Calu3 (cell line): ENCODE measurements around the gene MIPOL1. TPM values are rescaled to one million over a fixed set of nuclear protein-coding genes. Genes with fewer than 3 reads are reported as not detected.

Experiments
- BruUV-seq: library from RNA; stranded (reverse); fragments of 400-500 nt; replicated peaks from 2 replicates; lab custom pipeline; 2021; lab: Mats Ljungman, UMichigan
- CTCF ChIA-PET: fragments of 300-600 bp; sonication (Branson Sonifier 250); formaldehyde crosslinking; loops from one replicate; lab custom pipeline; 2022; ENCODE audit warnings: antibody characterized with exemption; lab: Charles Lee
- DNase-seq: peaks from one replicate; pipeline ENCODE4 v3.0.0; 2022
- H3K27ac Mint-ChIP-seq: one replicate; pipeline ENCODE4 v1.8.0; 2022; ENCODE audit warnings: mixed read lengths; ENCODE audit not compliant: unreplicated experiment
- H3K27me3 Mint-ChIP-seq: one replicate; pipeline ENCODE4 v1.8.0; 2022; ENCODE audit warnings: mixed read lengths; ENCODE audit not compliant: unreplicated experiment
- H3K36me3 Mint-ChIP-seq: one replicate; pipeline ENCODE4 v1.8.0; 2022; ENCODE audit warnings: mild to moderate bottlenecking, moderate library complexity, mixed read lengths; ENCODE audit not compliant: insufficient read depth, unreplicated experiment
- H3K4me1 Mint-ChIP-seq: one replicate; pipeline ENCODE4 v1.8.0; 2022; ENCODE audit warnings: mild to moderate bottlenecking, low read depth, mixed read lengths; ENCODE audit not compliant: unreplicated experiment
- H3K4me3 Mint-ChIP-seq: one replicate; pipeline ENCODE4 v1.8.0; 2022; ENCODE audit warnings: mild to moderate bottlenecking, low read depth, moderate library complexity, mixed read lengths; ENCODE audit not compliant: unreplicated experiment
- H3K9me3 Mint-ChIP-seq: one replicate; pipeline ENCODE4 v1.8.0; 2022; ENCODE audit warnings: low read depth, mixed read lengths; ENCODE audit not compliant: unreplicated experiment
- intact Hi-C: fragments of 100-400 bp; cut with micrococcal nuclease; formaldehyde crosslinking; loops from one replicate; pipeline ENCODE4 v1.10.0; 2022; ENCODE audit not compliant: unreplicated experiment
- total RNA-seq: library from RNA; stranded (reverse); gene quantifications from 2 replicates; pipeline ENCODE4 v1.2.3, GENCODE V29; 2022
- TF ChIP-seq, protein P1 (sequence below): fragments of 200-600 bp; IDR thresholded peaks from one replicate; pipeline ENCODE4 v1.8.0; 2022; ENCODE audit warnings: antibody characterized with exemption; ENCODE audit not compliant: unreplicated experiment

Gene MIPOL1
- total RNA-seq, 1 experiment from 2014 or later, result 27.2 TPM

GRCh38 chr14:37592482-37593408 is 395.0 kb downstream of the MIPOL1 start:
- intact Hi-C loops, result no loop called here
- H3K4me1 Mint-ChIP-seq, result no peaks in the 10 kb centered on the region

GRCh38 chr14:37593511-37594237 is 395.9 kb downstream of the MIPOL1 start:
- H3K27ac Mint-ChIP-seq, result peak overlapping the region; percentile 98
- TF ChIP-seq, protein P1, sequence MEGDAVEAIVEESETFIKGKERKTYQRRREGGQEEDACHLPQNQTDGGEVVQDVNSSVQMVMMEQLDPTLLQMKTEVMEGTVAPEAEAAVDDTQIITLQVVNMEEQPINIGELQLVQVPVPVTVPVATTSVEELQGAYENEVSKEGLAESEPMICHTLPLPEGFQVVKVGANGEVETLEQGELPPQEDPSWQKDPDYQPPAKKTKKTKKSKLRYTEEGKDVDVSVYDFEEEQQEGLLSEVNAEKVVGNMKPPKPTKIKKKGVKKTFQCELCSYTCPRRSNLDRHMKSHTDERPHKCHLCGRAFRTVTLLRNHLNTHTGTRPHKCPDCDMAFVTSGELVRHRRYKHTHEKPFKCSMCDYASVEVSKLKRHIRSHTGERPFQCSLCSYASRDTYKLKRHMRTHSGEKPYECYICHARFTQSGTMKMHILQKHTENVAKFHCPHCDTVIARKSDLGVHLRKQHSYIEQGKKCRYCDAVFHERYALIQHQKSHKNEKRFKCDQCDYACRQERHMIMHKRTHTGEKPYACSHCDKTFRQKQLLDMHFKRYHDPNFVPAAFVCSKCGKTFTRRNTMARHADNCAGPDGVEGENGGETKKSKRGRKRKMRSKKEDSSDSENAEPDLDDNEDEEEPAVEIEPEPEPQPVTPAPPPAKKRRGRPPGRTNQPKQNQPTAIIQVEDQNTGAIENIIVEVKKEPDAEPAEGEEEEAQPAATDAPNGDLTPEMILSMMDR, result no peak
- DNase-seq, result no peak
- CTCF ChIA-PET, result no interaction called here
- no peaks in the 10 kb centered on the region for H3K9me3 Mint-ChIP-seq
- H3K4me1 Mint-ChIP-seq, result no peaks in the 10 kb centered on the region
- peaks cover 82% of the 10 kb centered on the region for H3K36me3 Mint-ChIP-seq
- no peaks in the 10 kb centered on the region for H3K27me3 Mint-ChIP-seq
- intact Hi-C loops, result loop anchor here (1.0 to 2.0 kb wide), 2 partner anchors 281 to 347 kb away; no protein-coding TSS in a partner anchor
- H3K4me3 Mint-ChIP-seq, result peak overlapping the region; percentile 81
- TSS peak; percentile 42 for BruUV-seq

More at GRCh38 chr14:37592482-37593408, 395.0 kb downstream of the MIPOL1 start:
- TF ChIP-seq, protein P1, result no peak
- Mint-ChIP-seq H3K36me3 (peaks cover 90% of the 10 kb centered on the region), H3K27me3 (no peaks in the 10 kb centered on the region), H3K27ac (peak overlapping the region; percentile 98), H3K9me3 (no peaks in the 10 kb centered on the region), H3K4me3 (peak overlapping the region; percentile 81)
- BruUV-seq, result no TSS peak
- CTCF ChIA-PET, result no interaction called here
- peak; percentile 61 for DNase-seq

- Mint-ChIP-seq H3K27ac (peak overlapping the region; percentile 98), H3K4me1 (peaks cover 7% of the 10 kb centered on the region), H3K4me3 (peak overlapping the region; percentile 81), H3K36me3 (peaks cover 82% of the 10 kb centered on the region), H3K9me3 (no peaks in the 10 kb centered on the region), H3K27me3 (no peaks in the 10 kb centered on the region)
- intact Hi-C loops, result loop anchor here (1.0 to 2.0 kb wide), 2 partner anchors 280 to 348 kb away; no protein-coding TSS in a partner anchor
- CTCF ChIA-PET, result interaction anchor here (0.6 kb wide), 1 partner anchor 1271 kb away, joined by 3 read pairs; no protein-coding TSS in a partner anchor
- peak; percentile 83 for DNase-seq
- TF ChIP-seq, protein P1, result peak; percentile 76
- BruUV-seq, result no TSS peak
These were observed 396.7 kb downstream of the MIPOL1 start for GRCh38 chr14:37594238-37594970.
